Caco-2 (cell line): ENCODE measurements around the gene PRR35. TPM values are rescaled to one million over a fixed set of nuclear protein-coding genes. Genes with fewer than 3 reads are reported as not detected.

Source experiments
- BruUV-seq: library from RNA; stranded (reverse); fragments of 400-500 nt; replicated peaks from 2 replicates; lab custom pipeline; 2021; lab: Mats Ljungman, UMichigan
- CTCF ChIA-PET: fragments of 300-600 bp; sonication (Branson Sonifier 250); formaldehyde crosslinking; loops from one replicate; lab custom pipeline; 2022; ENCODE audit warnings: antibody characterized with exemption; lab: Charles Lee
- POLR2A ChIA-PET: fragments of 300-600 bp; sonication (Branson Sonifier 250); formaldehyde crosslinking; loops from one replicate; lab custom pipeline; 2022; ENCODE audit warnings: antibody characterized with exemption; lab: Charles Lee
- DNase-seq, 2 experiments: peaks; one replicate each; pipeline versions ENCODE4 v3.0.0 to v3.0.0-alpha.2; 2020 to 2022
- H3K27me3 ChIP-seq: replicated peaks from 2 replicates; pipeline ENCODE4 v1.6.0; 2011; ENCODE audit warnings: low read length; ENCODE audit not compliant: control insufficient read depth, insufficient read depth
- H3K36me3 ChIP-seq: 2 replicates; pipeline ENCODE4 v1.5.1; 2011; ENCODE audit warnings: low read length; ENCODE audit not compliant: control insufficient read depth, insufficient read depth
- H3K4me1 ChIP-seq: fragments of 250-450 bp; sonication (Bioruptor Pico); 2 replicates; pipeline ENCODE4 v1.5.1; 2020; ENCODE audit warnings: mild to moderate bottlenecking
- H3K4me3 ChIP-seq: 2 replicates; pipeline ENCODE4 v1.5.1; 2011; ENCODE audit warnings: low read depth, mild to moderate bottlenecking, control low read depth, low read length
- H3K9me3 ChIP-seq: fragments of 250-450 bp; sonication (Bioruptor Pico); 2 replicates; pipeline ENCODE4 v1.5.1; 2020; ENCODE audit warnings: mild to moderate bottlenecking, moderate library complexity
- H3K27ac Mint-ChIP-seq: one replicate; pipeline ENCODE4 v1.8.0; 2022; ENCODE audit warnings: mixed read lengths; ENCODE audit not compliant: unreplicated experiment
- H3K27me3 Mint-ChIP-seq: one replicate; pipeline ENCODE4 v1.8.0; 2022; ENCODE audit warnings: mixed read lengths; ENCODE audit not compliant: insufficient read depth, unreplicated experiment
- H3K36me3 Mint-ChIP-seq: one replicate; pipeline ENCODE4 v1.8.0; 2022; ENCODE audit warnings: mild to moderate bottlenecking, mixed read lengths; ENCODE audit not compliant: insufficient read depth, unreplicated experiment
- H3K4me1 Mint-ChIP-seq: one replicate; pipeline ENCODE4 v1.8.0; 2022; ENCODE audit warnings: low read depth, mixed read lengths; ENCODE audit not compliant: unreplicated experiment
- H3K4me3 Mint-ChIP-seq: one replicate; pipeline ENCODE4 v1.8.0; 2022; ENCODE audit warnings: mild to moderate bottlenecking, moderate library complexity, mixed read lengths; ENCODE audit not compliant: unreplicated experiment
- H3K9me3 Mint-ChIP-seq: one replicate; pipeline ENCODE4 v1.8.0; 2022; ENCODE audit warnings: mixed read lengths; ENCODE audit not compliant: unreplicated experiment
- intact Hi-C: fragments of 100-400 bp; cut with micrococcal nuclease; formaldehyde crosslinking; loops from one replicate; pipeline ENCODE4 v1.10.0; 2022; ENCODE audit not compliant: unreplicated experiment
- total RNA-seq: library from RNA; stranded (reverse); gene quantifications from 2 replicates; pipeline ENCODE4 v1.2.3, GENCODE V29; 2022
- TF ChIP-seq, protein P1 (sequence below), 2 experiments: fragments of 200-600 bp in 1 of 2; IDR thresholded peaks; 1 replicate in 1 of 2; 2 replicates in 1 of 2; pipeline versions ENCODE4 v1.5.1 to v1.8.0; 2011 to 2022; ENCODE audit warnings: antibody characterized with exemption in 1 of 2, control low read depth in 1 of 2, inconsistent platforms in 1 of 2, low read depth in 1 of 2, low read length in 1 of 2, mild to moderate bottlenecking in 1 of 2, moderate library complexity in 1 of 2; ENCODE audit not compliant: insufficient read depth in 1 of 2, severe bottlenecking in 1 of 2, unreplicated experiment in 1 of 2

PRR35 gene
- total RNA-seq, 1 experiment from 2014 or later: not detected

DNA sequence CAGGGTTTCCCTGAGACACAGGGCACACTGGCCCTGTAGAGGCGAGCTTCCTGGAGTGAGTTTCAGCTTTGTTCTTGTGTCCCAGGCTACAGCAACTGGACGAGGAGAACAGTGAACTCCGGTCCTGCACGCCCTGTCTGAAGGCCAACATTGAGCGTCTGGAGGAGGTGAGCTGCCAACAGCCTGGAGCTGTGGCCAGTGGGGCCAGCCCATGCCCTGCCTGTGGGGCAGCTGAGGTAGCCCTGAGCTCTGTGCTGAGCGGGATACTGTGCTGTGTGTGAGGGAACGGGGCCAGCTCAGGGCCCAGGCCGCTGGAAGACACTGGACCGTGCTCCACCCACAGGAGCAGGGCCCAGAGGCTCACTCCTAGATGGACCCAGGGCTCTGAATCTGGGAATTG lies 41.3 kb upstream of the PRR35 start:
- peaks cover 26% of the 10 kb centered on the region for H3K36me3 Mint-ChIP-seq
- ChIA-PET POLR2A (no interaction called here), CTCF (interaction anchor here (0.6 kb wide), 1 partner anchor 123 kb away, joined by 3 read pairs; no protein-coding TSS in a partner anchor)
- no peak overlapping the region for H3K4me3 ChIP-seq
- no peaks in the 10 kb centered on the region for H3K27me3 ChIP-seq
- H3K4me3 Mint-ChIP-seq: no peak overlapping the region
- H3K27ac Mint-ChIP-seq: no peak overlapping the region
- intact Hi-C loops: no loop called here
- H3K4me1 Mint-ChIP-seq: no peaks in the 10 kb centered on the region
- DNase-seq: no peak
- TF ChIP-seq, protein P1, sequence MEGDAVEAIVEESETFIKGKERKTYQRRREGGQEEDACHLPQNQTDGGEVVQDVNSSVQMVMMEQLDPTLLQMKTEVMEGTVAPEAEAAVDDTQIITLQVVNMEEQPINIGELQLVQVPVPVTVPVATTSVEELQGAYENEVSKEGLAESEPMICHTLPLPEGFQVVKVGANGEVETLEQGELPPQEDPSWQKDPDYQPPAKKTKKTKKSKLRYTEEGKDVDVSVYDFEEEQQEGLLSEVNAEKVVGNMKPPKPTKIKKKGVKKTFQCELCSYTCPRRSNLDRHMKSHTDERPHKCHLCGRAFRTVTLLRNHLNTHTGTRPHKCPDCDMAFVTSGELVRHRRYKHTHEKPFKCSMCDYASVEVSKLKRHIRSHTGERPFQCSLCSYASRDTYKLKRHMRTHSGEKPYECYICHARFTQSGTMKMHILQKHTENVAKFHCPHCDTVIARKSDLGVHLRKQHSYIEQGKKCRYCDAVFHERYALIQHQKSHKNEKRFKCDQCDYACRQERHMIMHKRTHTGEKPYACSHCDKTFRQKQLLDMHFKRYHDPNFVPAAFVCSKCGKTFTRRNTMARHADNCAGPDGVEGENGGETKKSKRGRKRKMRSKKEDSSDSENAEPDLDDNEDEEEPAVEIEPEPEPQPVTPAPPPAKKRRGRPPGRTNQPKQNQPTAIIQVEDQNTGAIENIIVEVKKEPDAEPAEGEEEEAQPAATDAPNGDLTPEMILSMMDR (IDR thresholded peaks at IDR 0.05; ENCODE audit: insufficient read depth in 1 of 2, low read depth in 1 of 2, low read length in 1 of 2, severe bottlenecking in 1 of 2, unreplicated experiment in 1 of 2): no peak
- no peaks in the 10 kb centered on the region for H3K9me3 Mint-ChIP-seq
- no peaks in the 10 kb centered on the region for H3K4me1 ChIP-seq
- H3K9me3 ChIP-seq: no peaks in the 10 kb centered on the region
- no TSS peak for BruUV-seq
- no peaks in the 10 kb centered on the region for H3K36me3 ChIP-seq
- H3K27me3 Mint-ChIP-seq: no peaks in the 10 kb centered on the region

DNA sequence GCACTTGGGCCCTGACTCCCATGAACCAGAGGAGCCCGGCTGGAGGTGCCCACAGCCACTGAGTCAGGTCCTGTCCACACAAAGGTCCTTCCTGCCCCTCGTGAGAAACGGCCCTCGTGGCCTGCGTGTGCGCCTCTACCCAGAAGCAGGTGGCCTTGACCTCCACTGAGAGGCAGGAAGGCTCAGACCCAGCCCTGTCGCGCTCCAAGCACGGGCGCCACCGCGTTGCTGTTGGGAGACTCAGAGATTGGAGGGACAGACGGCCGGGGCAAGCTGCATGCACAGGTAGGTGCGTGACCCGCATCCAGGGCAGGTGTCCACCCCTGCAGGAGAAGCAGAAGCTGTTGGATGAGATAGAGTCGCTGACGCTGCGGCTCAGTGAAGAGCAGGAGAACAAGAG lies 40.8 kb upstream of the PRR35 start:
- BruUV-seq: no TSS peak
- no peak overlapping the region for H3K4me3 ChIP-seq
- peaks cover 30% of the 10 kb centered on the region for H3K36me3 Mint-ChIP-seq
- intact Hi-C loops: no loop called here
- no peak overlapping the region for H3K27ac Mint-ChIP-seq
- CTCF ChIA-PET: no interaction called here
- H3K36me3 ChIP-seq: no peaks in the 10 kb centered on the region
- H3K4me1 Mint-ChIP-seq: no peaks in the 10 kb centered on the region
- no peaks in the 10 kb centered on the region for H3K9me3 ChIP-seq
- H3K27me3 ChIP-seq: no peaks in the 10 kb centered on the region
- H3K9me3 Mint-ChIP-seq: no peaks in the 10 kb centered on the region
- DNase-seq: no peak
- POLR2A ChIA-PET: no interaction called here
- TF ChIP-seq, protein P1 (IDR thresholded peaks at IDR 0.05; ENCODE audit: insufficient read depth in 1 of 2, low read depth in 1 of 2, low read length in 1 of 2, severe bottlenecking in 1 of 2, unreplicated experiment in 1 of 2): no peak
- H3K27me3 Mint-ChIP-seq: no peaks in the 10 kb centered on the region
- no peak overlapping the region for H3K4me3 Mint-ChIP-seq
- no peaks in the 10 kb centered on the region for H3K4me1 ChIP-seq

DNA sequence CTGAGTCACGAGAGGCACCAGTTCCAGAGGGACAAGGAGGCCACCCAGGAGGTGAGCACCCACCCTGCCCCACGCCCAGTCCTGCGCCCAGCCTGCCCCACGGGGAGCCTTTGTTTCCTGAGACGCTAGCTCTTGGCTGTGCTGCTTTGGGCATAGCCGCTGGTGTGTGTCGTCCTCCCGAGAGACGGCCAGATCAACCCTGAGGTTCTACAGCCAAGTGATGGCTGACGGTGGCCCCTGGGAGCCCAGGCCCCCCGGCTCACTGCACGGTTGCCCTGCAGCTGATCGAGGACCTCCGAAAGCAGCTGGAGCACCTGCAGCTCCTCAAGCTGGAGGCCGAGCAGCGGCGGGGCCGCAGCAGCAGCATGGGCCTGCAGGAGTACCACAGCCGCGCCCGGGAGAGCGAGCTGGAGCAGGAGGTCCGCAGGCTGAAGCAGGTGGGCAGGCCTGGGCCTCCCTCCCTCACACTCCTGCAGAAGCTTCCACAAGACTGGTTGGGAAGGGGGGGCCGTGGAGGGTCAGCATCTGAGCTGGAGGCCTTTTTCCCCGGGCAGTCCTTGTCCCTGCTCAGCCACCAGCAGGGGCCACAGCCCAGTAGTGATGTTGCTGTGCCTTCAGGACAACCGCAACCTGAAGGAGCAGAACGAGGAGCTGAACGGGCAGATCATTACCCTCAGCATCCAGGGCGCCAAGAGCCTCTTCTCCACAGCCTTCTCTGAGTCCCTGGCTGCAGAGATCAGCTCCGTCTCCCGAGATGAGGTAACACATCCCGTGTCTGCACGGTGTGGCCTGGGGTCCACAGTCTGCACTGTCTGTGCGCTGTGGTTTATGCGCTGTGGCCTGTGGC lies 40.1 kb upstream of the PRR35 start:
- POLR2A ChIA-PET: no interaction called here
- H3K27me3 ChIP-seq: no peaks in the 10 kb centered on the region
- no peaks in the 10 kb centered on the region for H3K4me1 ChIP-seq
- intact Hi-C loops: no loop called here
- BruUV-seq: no TSS peak
- no peaks in the 10 kb centered on the region for H3K27me3 Mint-ChIP-seq
- no peaks in the 10 kb centered on the region for H3K9me3 Mint-ChIP-seq
- H3K36me3 Mint-ChIP-seq: peaks cover 26% of the 10 kb centered on the region
- H3K4me3 Mint-ChIP-seq: no peak overlapping the region
- H3K4me1 Mint-ChIP-seq: no peaks in the 10 kb centered on the region
- no peak for DNase-seq
- no peaks in the 10 kb centered on the region for H3K9me3 ChIP-seq
- H3K4me3 ChIP-seq: no peak overlapping the region
- CTCF ChIA-PET: no interaction called here
- H3K27ac Mint-ChIP-seq: no peak overlapping the region
- TF ChIP-seq, protein P1 (IDR thresholded peaks at IDR 0.05; ENCODE audit: insufficient read depth in 1 of 2, low read depth in 1 of 2, low read length in 1 of 2, severe bottlenecking in 1 of 2, unreplicated experiment in 1 of 2): no peak
- no peaks in the 10 kb centered on the region for H3K36me3 ChIP-seq
